Measurements from ENCODE around the gene RAB12.
"Not testable (repeated sequence)": the region's sequence is repeated elsewhere in the genome, so short reads cannot be mapped to it uniquely, and the experiment has no call there.

The RAB12 gene

GRCh38 chr18:8614875-8615274, 5.6 kb downstream of the RAB12 start:
- DNase-seq: no peak

- DNase-seq: no peak
These were observed 6.3 kb downstream of the RAB12 start for GRCh38 chr18:8615397-8616027.

GRCh38 chr18:8616028-8616401, 6.8 kb downstream of the RAB12 start:
- DNase-seq: no peak

DNA sequence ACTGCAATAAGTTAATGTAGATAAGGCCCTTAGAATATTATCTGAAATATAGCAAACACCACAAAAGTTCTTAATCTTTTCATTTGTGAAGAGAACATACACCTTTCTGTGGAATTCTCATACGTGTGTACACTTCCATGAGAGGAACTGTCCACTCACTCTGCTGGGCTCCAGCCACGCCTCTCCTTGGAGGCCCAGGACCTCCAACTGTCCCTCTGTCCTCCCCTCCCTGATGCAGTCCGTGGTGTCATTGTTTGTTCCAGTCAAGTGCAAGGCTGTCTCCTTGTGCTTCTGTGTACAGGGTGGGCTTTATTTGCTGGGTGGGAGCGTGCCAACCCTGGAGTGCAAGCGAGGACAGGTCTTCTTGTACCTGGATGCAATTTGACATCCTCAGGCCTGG, 8.7 kb downstream of the RAB12 start:
- no peak for DNase-seq

DNA sequence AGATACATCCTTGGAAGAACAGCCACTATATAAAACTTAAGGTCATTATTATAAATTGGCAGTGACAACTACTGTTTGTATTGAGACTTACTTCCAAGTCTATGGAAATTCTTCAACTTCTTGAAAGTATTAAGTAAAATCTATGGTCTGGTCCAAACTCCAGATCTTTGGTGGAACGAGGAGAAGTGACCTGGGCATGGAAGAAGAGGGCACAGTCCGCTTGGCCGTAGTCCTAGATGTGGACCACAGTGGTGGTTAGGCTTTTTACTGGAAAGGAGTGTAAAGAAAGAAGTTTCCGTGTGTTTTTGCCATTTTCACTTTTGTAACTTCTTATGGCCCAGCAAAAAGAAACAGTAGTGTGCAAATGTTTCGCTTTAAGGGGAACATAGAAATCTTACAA, 9.8 kb downstream of the RAB12 start:
- DNase-seq: no peak

DNA sequence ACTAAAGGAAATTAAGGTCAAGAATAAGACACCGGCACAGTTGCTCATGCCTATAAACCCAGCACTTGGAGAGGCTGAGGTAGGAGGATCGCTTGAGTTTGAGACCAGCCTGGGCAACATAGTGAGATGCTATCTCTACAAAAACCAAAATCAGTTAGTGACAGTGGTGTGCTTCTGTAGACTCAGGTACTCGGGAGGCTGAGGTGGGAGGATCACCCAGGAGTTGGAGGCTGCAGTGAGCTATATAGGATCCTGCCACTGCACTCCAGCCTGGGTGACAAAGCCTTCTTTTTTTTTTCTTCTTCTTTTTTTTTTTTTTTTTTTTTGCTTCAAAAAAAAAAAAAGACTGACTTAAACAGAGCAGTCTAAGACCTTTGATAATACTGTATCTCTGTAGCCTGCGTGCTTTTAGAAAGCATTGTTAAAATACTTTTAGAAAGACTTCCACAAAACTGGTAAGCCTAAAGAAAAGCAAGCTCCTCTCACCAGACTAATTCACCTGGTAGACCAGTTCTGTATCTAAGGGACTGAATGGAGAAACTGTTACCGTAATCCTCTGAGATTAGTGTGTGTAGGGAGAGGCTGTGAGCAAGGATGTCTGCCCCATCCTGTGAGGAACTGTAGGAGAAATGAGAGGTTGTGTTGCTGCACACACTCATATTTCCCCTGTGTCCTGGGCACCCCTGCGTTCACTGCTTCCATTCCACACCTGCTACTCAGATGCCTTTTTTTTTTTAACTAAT, 10.8 kb downstream of the RAB12 start:
- DNase-seq: no peak

- DNase-seq: no peak
These were observed 11.6 kb downstream of the RAB12 start for GRCh38 chr18:8620845-8621244.

DNA sequence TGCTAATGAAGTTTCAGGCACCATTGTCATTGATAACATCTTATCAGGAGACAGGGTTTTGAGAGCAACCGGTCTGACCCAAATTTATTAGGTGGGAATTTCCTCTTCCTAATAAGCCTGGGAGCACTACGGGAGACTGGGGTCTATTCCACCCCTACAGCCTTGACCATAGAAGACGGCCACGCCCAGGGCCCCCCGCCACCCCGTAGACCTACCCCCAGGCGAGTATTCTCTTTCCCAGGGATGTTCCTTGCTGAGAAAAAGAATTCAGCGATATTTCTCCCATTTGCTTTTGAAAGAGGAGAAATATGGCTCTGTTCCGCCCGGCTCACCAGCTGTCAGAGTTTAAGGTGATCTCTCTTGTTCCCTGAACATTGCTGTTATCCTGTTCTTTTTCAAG, 13.4 kb downstream of the RAB12 start:
- not testable (repeated sequence) for DNase-seq

GRCh38 chr18:8623549-8624106, 14.4 kb downstream of the RAB12 start:
- no peak for DNase-seq

- DNase-seq: no peak
These were observed 16.3 kb downstream of the RAB12 start for GRCh38 chr18:8625461-8626092.

- no peak for DNase-seq
These were observed 17.3 kb downstream of the RAB12 start for GRCh38 chr18:8626414-8627106.

- DNase-seq: no peak
These were observed 17.9 kb downstream of the RAB12 start for GRCh38 chr18:8627107-8627472.

- no peak for DNase-seq
These were observed 18.3 kb downstream of the RAB12 start for GRCh38 chr18:8627540-8627939.

DNA sequence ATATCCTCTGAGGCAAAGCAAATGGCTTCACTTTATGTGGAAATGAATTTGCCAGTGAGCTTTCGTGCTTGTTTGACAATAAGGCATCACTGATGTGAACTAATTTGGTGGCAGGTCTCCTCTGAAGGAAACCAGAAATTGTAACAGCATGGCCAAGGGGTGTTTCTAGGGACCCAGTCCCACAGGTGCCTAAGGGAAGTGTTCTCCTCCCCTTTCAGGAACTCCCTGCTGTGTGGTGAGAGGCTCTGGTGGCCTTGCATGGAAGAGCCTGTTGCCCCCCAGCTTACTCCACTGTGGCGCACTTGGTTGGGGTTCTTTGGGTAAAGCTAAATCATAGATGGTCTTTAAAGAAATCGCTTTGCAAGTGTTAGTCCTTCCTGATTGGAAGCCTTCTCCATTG, 20.4 kb downstream of the RAB12 start:
- DNase-seq: no peak

GRCh38 chr18:8630546-8630945, 21.3 kb downstream of the RAB12 start:
- no peak for DNase-seq

GRCh38 chr18:8631265-8631664, 22.0 kb downstream of the RAB12 start:
- no peak for DNase-seq

GRCh38 chr18:8632386-8632785, 23.1 kb downstream of the RAB12 start:
- DNase-seq: no peak

GRCh38 chr18:8634508-8634907, 25.3 kb downstream of the RAB12 start:
- DNase-seq: no peak

DNA sequence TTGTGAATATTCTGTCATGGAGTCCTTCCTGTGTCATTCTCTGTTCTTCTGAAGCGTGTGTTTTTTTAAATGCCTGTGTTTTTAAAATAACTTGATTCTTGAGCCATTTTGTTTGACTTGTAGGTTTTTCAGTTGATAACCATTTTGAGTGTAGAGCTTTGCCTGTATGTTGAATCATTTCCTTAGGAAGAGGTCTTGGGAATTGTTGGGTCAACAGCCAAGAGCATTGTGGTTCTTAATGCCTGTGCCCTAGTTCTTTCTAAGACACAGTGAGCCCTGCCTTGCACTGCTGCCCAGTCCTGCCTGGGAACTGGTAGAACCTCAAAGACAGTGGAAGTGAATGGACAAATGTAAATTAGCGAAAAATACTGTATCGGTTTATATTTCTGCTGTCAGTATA, 25.9 kb downstream of the RAB12 start:
- no peak for DNase-seq

GRCh38 chr18:8639762-8640161, 30.5 kb downstream of the RAB12 start:
- no peak for DNase-seq

DNA sequence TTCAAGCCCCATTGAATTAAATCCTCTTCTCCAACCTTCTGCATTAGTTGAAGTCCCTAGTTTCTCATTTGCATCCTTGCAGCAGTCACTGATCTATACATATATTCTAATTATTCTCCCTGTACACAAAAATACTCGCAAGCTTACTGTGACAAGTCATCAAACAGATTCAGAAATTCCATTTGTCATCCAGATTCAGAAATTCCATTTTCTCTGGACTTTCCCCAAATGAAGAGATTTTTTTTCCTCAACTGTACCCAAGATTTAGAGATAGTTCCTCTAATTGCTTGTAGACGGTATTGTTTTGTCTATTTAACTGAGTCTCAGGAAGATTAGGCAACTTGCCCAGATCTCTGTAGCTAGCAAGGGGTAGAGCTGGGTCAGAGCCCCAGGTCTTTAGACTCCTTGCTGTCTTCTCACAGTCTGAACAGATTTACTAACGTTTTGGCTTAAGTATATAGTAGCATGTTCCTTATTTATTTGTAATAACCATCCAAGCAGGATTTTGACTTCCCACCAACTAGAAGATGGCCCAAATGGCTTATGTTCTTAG, 34.2 kb downstream of the RAB12 start:
- DNase-seq: no peak

DNA sequence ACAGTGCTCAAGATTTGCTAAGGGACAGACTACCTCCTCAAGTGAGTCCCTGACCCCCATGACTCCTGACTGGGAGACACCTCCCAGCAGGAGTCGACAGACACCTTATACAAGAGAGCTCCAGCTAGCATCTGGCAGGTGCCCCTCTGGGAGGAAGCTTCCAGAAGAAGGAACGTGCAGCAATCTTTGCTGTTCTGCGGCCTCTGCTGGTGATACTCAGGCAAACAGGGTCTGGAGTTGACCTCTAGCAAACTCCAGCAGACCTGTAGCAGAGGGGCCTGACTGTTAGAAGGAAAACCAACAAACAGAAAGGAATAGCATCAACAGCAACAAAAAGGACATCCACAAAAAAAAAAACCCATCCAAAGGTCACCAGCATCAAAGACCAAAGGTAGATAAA, 38.1 kb downstream of the RAB12 start:
- not testable (repeated sequence) for DNase-seq
